ENCODE data around the gene AKAP4.
A peak's percentile ranks its signal among the peaks of the same experiment; 100 is the strongest.

Gene AKAP4

GRCh38 chrX:50200907-50201306, at the start of gene AKAP4:
Gene AKAP4 (minus strand): TSS chrX:50201007. CDS start chrX:50200889, 118 bp downstream.
- DNase-seq (ENCODE audit: low read depth in 2 of 2), result no peak

GRCh38 chrX:50211510-50211909, 10.7 kb upstream of the AKAP4 start:
- no peak for DNase-seq (ENCODE audit: low read depth in 2 of 2)

- DNase-seq (ENCODE audit: low read depth in 2 of 2), result no peak
Observed at GRCh38 chrX:50206753-50207152, 5.9 kb upstream of the AKAP4 start.

GRCh38 chrX:50204364-50204899, 3.6 kb upstream of the AKAP4 start, which contains the start of gene CCNB3:
Gene CCNB3 (plus strand): TSS chrX:50204765. CDS start chrX:50285164, 80,399 bp downstream.
- peak; percentile 39 to 42 for DNase-seq (ENCODE audit: low read depth in 2 of 2)

- DNase-seq (ENCODE audit: low read depth in 2 of 2), result no peak
Observed at GRCh38 chrX:50202539-50202938, 1.7 kb upstream of the AKAP4 start.

GRCh38 chrX:50198348-50198747, 2.5 kb downstream of the AKAP4 start:
- no peak for DNase-seq (ENCODE audit: low read depth in 2 of 2)

GRCh38 chrX:50188859-50189600, 11.8 kb downstream of the AKAP4 start:
- DNase-seq (ENCODE audit: low read depth in 2 of 2), result no peak

- no peak for DNase-seq (ENCODE audit: low read depth in 2 of 2)
Observed at GRCh38 chrX:50183891-50184290, 16.9 kb downstream of the AKAP4 start.

GRCh38 chrX:50180073-50180940, 20.5 kb downstream of the AKAP4 start:
- no peak for DNase-seq (ENCODE audit: low read depth in 2 of 2)

GRCh38 chrX:50169717-50170116, 31.1 kb downstream of the AKAP4 start:
- no peak for DNase-seq (ENCODE audit: low read depth in 2 of 2)

GRCh38 chrX:50168241-50168687, 32.5 kb downstream of the AKAP4 start:
- no peak for DNase-seq (ENCODE audit: low read depth in 2 of 2)

- DNase-seq (ENCODE audit: low read depth in 2 of 2), result no peak
Observed at GRCh38 chrX:50167366-50167765, 33.4 kb downstream of the AKAP4 start.

- no peak for DNase-seq (ENCODE audit: low read depth in 2 of 2)
Observed at GRCh38 chrX:50165727-50166126, 35.1 kb downstream of the AKAP4 start.

- no peak for DNase-seq (ENCODE audit: low read depth in 2 of 2)
Observed at GRCh38 chrX:50161127-50161526, 39.7 kb downstream of the AKAP4 start.

- DNase-seq (ENCODE audit: low read depth in 2 of 2), result no peak
Observed at GRCh38 chrX:50158593-50158992, 42.2 kb downstream of the AKAP4 start.

GRCh38 chrX:50157545-50158135, 43.2 kb downstream of the AKAP4 start:
- no peak for DNase-seq (ENCODE audit: low read depth in 2 of 2)

- DNase-seq (ENCODE audit: low read depth in 2 of 2), result no peak
Observed at GRCh38 chrX:50154429-50154828, 46.4 kb downstream of the AKAP4 start.

- DNase-seq (ENCODE audit: low read depth in 2 of 2), result no peak
Observed at GRCh38 chrX:50152456-50152855, 48.4 kb downstream of the AKAP4 start.

- DNase-seq (ENCODE audit: low read depth in 2 of 2), result no peak
Observed at GRCh38 chrX:50147972-50148371, 52.8 kb downstream of the AKAP4 start.

All from stimulated activated CD4-positive, alpha-beta T cell treated with anti-CD3 and anti-CD28 coated beads, Interleukin-12 subunit alpha, Interleukin-12 subunit beta, amount 100 ng/mL, for 24 hours (primary cell).